ENCODE data around the gene RNF103. TPM values are rescaled to one million over a fixed set of nuclear protein-coding genes. Genes with fewer than 3 reads are reported as not detected.

Gene RNF103
- total and polyA plus RNA-seq, 8 donors = 17.4 to 28.4 (median 21.8) TPM

DNA sequence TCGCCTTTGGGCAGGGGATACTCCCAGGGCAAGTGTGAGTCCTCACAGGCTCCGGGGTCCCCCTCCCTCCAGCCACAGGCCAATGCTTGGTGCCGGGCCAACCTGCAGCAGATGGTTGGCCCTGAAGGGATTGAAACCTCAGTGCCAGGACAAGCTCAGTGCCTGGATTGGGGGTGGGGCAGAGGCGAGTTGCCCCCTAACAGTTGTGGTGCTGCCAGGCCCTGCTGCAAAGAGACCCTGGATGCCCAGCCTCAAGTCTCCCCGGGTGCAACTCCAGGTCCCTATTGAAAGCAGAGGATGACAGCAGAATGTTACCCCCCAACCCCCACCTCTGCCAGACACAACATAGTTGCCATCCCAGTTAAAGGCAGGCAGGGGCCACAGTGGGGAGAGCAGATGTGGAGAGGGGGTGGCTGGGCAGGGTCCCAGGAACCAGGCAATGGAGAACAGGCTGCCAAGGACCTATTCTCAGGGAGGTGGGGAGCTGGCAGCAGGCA, 9.5 kb upstream of the RNF103 start:
- no peak overlapping the region for H3K4me3 ChIP-seq
- WGBS, 2 donors = 33 to 56% methylated on average over 5 of the region's 5 CpGs
- H3K36me3 ChIP-seq = no peaks in the 10 kb centered on the region
- H3K9me3 ChIP-seq = no peaks in the 10 kb centered on the region
- DNase-seq (peak; percentile 38 to 78 (median 58)), FAIRE-seq (no peak), ATAC-seq (peak; percentile 59 to 73 (median 64))
- TF ChIP-seq, protein P1, sequence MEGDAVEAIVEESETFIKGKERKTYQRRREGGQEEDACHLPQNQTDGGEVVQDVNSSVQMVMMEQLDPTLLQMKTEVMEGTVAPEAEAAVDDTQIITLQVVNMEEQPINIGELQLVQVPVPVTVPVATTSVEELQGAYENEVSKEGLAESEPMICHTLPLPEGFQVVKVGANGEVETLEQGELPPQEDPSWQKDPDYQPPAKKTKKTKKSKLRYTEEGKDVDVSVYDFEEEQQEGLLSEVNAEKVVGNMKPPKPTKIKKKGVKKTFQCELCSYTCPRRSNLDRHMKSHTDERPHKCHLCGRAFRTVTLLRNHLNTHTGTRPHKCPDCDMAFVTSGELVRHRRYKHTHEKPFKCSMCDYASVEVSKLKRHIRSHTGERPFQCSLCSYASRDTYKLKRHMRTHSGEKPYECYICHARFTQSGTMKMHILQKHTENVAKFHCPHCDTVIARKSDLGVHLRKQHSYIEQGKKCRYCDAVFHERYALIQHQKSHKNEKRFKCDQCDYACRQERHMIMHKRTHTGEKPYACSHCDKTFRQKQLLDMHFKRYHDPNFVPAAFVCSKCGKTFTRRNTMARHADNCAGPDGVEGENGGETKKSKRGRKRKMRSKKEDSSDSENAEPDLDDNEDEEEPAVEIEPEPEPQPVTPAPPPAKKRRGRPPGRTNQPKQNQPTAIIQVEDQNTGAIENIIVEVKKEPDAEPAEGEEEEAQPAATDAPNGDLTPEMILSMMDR (IDR thresholded peaks at IDR 0.05) = no peak
- peaks cover 27 to 31% (median 28%) of the 10 kb centered on the region in 3 donors for H3K4me1 ChIP-seq
- intact Hi-C loops (cut with DNase I) = no loop called here
- no peaks in the 10 kb centered on the region for H3K27me3 ChIP-seq
- H3K27ac ChIP-seq = peak overlapping the region; percentile 29 to 70 (median 56)

DNA sequence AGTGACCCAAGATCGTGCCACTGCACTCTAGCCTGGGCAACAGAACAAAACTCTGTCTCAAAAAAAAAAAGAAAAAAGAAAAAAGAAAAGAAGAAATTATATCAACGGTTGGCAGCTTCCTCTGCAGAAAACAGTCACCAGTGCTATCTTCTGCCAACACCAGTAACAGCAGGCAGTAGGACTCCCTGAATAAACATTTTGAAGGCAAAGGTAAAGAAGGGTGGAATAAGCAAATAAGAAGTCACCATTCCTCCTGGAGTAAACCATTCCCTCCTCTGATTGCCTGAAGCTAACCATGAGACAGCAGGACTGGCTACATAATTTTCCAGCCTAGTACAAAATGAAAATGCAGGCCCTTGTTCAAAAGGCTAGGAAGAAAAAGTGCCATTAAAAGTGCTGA, 9.0 kb upstream of the RNF103 start:
- peak; percentile 26 for FAIRE-seq
- ATAC-seq = peak; percentile 85 to 93 (median 91)

DNA sequence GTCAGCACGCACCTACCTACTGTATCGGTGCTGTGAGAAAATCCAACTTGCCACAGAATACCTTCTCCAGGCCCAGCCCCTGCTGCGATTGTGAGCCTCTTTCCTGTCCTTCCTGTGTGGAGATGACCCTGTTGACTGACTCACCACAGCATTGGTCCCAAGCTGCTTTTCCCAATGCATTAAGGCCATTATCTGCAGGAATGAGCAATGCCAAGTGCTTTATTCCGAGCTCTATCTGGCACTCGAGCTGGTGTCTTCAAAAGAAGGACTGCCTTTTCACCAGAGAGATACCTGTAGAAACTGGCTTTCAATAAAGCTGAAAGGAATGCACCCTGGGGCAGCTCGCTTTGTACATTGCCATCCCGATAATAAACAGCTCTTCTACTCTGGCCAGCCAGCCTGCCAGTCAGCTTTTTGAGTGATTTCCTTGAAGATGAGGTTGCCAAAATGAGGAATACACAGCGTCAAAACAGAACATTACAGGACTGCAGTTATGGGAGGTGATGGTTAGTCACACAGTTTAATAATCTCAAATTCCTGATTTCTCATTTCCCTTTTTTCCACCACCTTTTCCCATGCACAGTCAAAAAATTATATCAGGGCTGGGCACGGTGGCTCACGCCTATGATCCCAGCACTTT, 8.3 kb upstream of the RNF103 start:
- no peaks in the 10 kb centered on the region for H3K27me3 ChIP-seq
- 33 to 41% methylated on average over 10 of the region's 10 CpGs for WGBS, 2 donors
- TF ChIP-seq, protein P1 (IDR thresholded peaks at IDR 0.05) = no peak
- no peak for DNase-seq
- peak in 3 of 4 donors; percentile 3 to 17 (median 8) for ATAC-seq
- peaks cover 26 to 39% (median 29%) of the 10 kb centered on the region in 3 donors for H3K4me1 ChIP-seq
- peak overlapping the region in 2 of 4 donors; percentile 63 to 70 for H3K27ac ChIP-seq
- no peak overlapping the region for H3K4me3 ChIP-seq
- intact Hi-C loops (cut with DNase I) = no loop called here
- no peaks in the 10 kb centered on the region for H3K36me3 ChIP-seq
- no peak for FAIRE-seq
- H3K9me3 ChIP-seq = no peaks in the 10 kb centered on the region

More for the DNA sequence above, 9.0 kb upstream of the RNF103 start:
- Histone ChIP-seq H3K9me3 (no peaks in the 10 kb centered on the region), H3K27ac (peak overlapping the region; percentile 29 to 70 (median 56)), H3K27me3 (no peaks in the 10 kb centered on the region), H3K36me3 (no peaks in the 10 kb centered on the region), H3K4me1 (peaks cover 29 to 37% (median 29%) of the 10 kb centered on the region in 3 donors), H3K4me3 (no peak overlapping the region)
- TF ChIP-seq, protein P1 (IDR thresholded peaks at IDR 0.05) = no peak
- WGBS, 2 donors = 31 to 41% methylated on average over 2 of the region's 2 CpGs
- peak in 1 of 6 donors; percentile 37 for DNase-seq
- intact Hi-C loops (cut with DNase I) = no loop called here

DNA sequence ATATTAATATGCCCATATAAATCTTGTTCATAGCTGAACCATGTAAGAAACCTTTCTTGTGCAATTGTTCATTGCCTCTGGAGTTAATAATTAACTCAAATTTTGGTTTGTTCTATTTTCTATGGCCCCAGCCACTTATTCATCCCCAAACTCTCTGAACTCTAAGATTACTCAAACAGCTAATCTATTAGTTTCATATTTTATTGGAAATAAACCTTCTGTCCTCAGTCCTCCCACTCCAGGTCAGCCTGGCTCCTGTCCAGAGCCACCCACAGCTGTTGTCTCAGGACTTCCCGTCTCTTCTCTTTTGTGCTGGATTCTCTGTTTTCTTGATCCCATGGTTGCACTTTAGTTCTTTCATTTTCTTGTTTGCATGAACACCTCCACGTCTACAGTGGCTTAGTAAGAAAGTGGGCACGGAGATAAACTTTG, 4.4 kb upstream of the RNF103 start:
- 37 to 39% methylated on average over 3 of the region's 3 CpGs for WGBS, 2 donors
- Histone ChIP-seq H3K9me3 (no peaks in the 10 kb centered on the region), H3K4me3 (no peak overlapping the region), H3K27ac (no peak overlapping the region), H3K36me3 (no peaks in the 10 kb centered on the region), H3K27me3 (no peaks in the 10 kb centered on the region), H3K4me1 (peaks cover 7 to 30% (median 21%) of the 10 kb centered on the region in 3 donors)
- peak in 2 of 6 donors; percentile 33 to 53 for DNase-seq
- TF ChIP-seq, protein P1 (IDR thresholded peaks at IDR 0.05) = no peak
- ATAC-seq = no peak
- intact Hi-C loops (cut with DNase I) = no loop called here
- no peak for FAIRE-seq

DNA sequence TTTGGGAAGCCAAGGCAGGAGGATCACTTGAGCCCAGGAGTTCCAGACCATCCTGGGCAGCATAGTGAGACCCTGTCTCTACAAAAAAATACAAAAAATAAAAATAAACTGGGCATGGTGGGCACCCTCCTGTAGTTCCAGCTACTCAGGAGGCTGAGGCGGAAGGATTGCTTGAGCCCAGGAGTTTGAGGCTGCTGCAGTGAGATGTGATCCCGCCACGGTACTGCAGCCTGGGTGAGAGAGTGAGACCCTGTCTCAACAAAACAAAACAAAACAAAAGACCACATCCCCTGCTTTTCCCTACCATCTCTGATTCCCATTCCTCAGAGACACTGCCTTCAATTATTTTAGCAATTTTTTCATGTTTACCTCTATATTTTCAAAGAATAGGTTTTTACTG, 3.9 kb upstream of the RNF103 start:
- WGBS, 2 donors = 96 to 98% methylated on average over 3 of the region's 3 CpGs
- no peak overlapping the region for H3K4me3 ChIP-seq
- FAIRE-seq (no peak), ATAC-seq (no peak), DNase-seq (no peak)
- TF ChIP-seq, protein P1 (IDR thresholded peaks at IDR 0.05) = no peak
- peaks cover 5 to 27% (median 18%) of the 10 kb centered on the region in 3 donors for H3K4me1 ChIP-seq
- no peak overlapping the region for H3K27ac ChIP-seq
- H3K9me3 ChIP-seq = no peaks in the 10 kb centered on the region
- no peaks in the 10 kb centered on the region for H3K27me3 ChIP-seq
- H3K36me3 ChIP-seq = no peaks in the 10 kb centered on the region
- intact Hi-C loops (cut with DNase I) = no loop called here
